ENCODE measurements around the gene CDC42EP1.
"Not testable (repeated sequence)": the region's sequence is repeated elsewhere in the genome, so short reads cannot be mapped to it uniquely, and the experiment has no call there.

CDC42EP1 gene

DNA sequence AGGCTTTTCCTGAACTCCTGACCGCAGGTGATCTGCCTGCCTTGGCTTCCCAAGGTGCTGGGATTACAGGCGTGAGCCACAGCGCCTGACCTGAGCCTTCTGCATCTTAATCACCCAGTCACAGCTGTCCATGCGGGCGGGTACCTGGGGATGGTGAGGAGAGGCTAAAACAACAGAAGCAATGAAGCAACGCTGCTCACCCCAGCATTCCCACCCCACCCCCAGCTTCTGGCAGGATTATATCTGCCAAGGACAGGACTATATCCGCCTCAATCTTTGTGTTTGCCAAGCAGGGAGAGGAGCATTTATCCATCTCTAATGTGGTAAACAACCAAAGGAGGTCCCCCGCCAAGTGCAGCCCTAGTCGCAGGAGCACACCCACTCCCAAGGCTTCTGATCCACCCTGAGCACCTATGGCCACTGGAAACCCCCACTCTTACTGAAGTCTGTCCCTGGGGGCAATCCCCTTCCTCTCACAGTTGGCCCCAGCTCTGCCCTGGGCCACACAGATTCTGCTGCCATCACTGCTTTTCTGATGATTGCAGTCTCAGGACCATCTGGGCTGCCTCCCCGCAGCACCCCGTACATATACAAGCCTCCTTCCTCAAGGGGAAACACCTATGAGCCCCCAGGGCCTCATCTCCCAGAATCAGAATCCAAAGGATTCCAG lies 28.4 kb downstream of the CDC42EP1 start:
- DNase-seq = no peak

DNA sequence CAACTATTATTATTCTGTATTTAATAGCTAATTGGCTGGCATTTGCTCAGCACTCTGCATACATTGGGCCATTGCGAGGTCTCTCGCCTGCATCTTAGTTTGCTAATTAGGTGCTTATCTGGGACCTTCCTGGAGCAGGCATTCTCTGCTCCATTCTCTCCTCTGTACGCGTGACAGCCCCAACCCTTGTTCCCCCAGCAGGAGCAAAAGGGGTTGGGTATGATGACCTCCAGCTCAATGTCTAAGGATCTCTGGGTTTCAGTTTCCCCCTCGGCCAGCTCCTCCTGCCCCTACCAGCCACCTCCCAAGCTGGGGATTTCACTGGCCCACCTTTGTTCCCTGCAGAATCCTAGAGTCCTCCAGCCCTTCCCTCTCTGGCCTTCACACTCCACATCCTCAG lies 29.4 kb downstream of the CDC42EP1 start:
- no peak for DNase-seq

DNA sequence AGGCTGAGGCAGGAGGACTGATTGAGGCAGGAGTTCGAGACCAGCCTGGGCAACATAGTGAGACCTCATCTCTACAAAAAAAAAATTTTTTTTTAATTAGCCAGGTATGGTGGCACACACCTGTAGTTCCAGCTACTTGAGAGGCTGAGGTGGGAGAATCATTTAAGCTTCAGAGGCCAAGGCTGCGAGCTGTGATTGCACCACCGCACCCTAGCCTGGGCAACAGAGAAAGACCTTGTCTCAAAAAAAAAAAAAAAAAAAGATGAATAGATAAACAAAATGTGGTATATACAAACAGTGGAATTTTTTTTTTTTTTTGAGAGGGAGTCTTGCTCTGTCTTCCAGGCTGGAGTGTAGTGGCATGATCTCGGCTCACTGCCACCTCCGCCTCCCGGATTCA lies 30.8 kb downstream of the CDC42EP1 start:
- not testable (repeated sequence) for DNase-seq

GRCh38 chr22:37591823-37592404 lies 31.6 kb downstream of the CDC42EP1 start:
- DNase-seq = no peak

DNA sequence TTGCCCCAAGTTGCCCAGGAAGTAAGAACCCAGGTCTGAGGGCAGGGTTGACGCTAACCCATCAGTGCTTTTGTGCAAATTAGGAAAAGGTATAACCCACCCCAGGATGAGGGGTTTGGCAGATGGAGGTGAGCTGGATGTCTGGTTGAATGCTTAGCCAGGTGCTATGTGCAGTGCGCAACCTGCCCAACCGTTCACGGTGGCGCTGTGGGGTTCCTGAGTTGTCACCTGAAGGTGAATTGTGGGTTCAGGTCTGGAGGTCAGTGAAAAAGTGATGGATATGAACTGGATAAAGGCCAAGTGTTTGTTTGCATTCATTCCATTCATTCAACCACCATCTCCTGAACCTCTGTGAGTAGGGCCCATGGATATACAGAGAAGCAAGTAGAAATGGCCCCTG lies 34.0 kb downstream of the CDC42EP1 start:
- no peak for DNase-seq

DNA sequence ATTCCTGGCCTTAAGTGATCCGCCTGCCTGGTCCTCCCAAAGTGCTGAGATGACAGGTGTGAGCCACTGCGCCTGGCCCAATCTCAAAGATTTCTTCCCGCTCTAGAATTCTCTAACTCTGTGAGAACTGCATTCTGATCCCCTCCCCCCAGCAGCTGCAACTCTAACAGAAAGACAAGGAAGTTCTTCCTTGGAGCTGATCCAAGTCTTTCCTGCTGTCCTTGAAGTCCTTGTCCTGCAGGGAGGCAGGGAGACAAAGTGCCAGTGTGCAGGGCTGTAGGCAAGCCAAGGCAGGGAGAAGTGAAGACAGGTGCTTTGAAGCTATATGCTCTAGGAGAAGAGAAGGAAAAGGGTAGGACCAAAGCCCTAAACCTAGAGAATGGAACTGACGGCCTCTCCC lies 38.9 kb downstream of the CDC42EP1 start:
- DNase-seq = no peak

DNA sequence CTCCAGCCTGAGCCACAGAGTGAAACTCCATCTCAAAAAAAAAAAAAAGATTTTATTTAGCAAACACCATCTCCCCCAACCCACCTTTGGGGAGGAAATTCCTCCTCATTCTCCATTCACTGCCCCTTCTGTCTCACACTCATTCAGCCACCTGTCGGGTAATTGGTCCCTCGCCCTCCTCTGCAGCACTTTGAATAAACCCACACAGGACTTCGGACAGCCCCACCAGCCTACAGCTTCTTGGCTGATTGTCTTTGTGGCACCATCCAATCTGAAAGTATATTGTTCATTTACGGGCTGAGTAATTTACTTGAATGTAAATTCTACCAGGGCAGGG lies 40.9 kb downstream of the CDC42EP1 start:
- no peak for DNase-seq

- DNase-seq = no peak
Observed at GRCh38 chr22:37601540-37602442, 41.5 kb downstream of the CDC42EP1 start.

DNA sequence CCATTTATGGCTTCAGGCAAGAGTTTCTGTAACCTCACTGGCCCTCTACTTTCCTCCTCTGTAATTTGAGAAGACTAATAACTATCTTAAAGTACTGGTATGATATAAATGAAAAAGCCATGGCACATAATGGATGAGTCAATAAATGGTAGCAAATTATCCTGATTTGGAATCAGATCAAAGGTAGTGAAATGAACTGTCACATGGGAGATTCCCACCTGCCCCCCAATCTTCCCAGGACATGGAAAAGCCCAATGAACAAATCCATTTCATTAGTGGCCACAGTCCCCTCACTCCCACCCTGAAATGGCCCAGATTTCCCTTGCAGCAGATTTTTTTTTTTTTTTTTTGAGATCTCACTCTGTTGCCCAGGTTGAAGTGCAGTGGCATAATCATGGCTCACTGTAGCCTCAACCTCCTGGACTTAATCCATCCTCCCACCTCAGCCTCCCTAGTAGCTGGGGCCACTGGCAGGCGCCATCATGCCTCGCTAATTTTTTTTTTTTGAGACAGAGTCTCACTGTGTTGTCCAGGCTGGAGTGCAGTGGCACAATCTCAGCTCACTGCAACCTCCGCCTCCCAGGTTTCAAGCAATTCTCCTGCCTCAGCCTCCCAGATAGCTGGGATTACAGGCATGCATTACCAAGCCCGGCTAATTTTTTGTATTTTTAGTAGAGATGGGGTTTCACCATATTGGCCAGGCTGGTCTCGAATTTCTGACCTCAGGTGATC lies 42.4 kb downstream of the CDC42EP1 start:
- DNase-seq = not testable (repeated sequence)

DNA sequence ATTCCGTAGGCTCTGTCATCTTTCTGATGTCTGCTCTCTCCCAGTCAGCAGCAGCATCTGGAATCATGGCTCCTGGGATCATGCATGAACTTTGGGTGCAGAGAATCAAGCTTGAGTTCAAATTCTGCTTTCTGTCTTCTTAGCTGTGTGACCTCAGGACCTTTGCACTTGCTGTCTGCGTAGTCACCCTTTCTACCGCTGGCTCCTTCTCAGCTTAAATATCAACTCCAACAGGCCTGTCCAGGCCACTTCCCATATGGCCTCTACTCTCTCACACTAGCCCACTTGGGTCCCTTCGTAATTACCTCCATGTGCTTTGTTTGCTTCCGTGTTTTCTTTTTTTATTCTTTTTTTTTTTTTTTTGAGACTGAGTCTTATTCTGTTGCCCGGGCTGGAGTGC lies 43.8 kb downstream of the CDC42EP1 start:
- no peak for DNase-seq

DNA sequence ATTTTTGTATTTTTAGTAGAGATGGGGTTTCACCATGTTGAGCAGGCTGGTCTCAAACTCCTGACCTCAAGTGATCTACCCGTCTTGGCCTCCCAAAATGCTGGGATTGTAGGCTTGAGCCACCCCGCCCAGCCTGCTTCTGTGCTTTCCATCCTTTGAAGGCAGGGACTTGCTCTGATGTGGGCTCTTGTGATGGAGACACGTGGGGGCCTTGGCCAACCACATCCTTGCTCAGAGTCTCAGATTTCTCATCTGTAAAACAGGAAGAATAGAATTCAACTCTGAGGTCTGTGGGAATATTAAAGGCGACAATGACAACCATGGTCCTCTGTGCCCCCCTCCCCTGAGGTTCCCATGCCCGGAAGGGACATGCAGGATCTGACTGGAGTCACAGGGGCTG lies 44.6 kb downstream of the CDC42EP1 start:
- DNase-seq = peak; percentile 32 to 41

GRCh38 chr22:37607010-37607934 lies 47.0 kb downstream of the CDC42EP1 start:
- peak; percentile 90 for DNase-seq

DNA sequence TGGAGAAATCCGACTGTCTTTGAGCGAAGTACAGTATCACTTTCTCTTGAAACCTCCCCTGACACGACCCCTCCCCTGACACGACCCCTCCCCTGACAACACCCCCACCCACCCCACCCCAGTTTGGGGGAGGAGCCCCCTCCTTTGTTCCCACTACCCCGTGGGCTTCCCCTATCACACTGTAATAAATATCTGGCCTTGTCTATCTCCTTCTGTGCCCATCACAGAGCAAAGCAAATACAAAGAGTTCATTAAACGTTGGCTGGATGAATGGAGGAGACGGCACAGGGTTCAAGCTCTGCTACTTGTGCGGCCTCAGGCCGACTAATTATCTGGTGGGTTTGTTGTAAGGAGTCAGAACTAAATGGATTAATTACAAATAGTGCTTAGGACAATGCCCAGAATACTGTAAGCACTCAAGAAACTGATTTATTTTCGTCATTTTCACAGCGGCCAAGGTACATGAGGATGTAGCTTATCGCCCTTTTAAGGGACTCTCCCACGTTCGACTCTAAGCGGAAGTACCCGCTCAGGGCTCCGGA lies 47.7 kb downstream of the CDC42EP1 start:
- no peak for DNase-seq

DNA sequence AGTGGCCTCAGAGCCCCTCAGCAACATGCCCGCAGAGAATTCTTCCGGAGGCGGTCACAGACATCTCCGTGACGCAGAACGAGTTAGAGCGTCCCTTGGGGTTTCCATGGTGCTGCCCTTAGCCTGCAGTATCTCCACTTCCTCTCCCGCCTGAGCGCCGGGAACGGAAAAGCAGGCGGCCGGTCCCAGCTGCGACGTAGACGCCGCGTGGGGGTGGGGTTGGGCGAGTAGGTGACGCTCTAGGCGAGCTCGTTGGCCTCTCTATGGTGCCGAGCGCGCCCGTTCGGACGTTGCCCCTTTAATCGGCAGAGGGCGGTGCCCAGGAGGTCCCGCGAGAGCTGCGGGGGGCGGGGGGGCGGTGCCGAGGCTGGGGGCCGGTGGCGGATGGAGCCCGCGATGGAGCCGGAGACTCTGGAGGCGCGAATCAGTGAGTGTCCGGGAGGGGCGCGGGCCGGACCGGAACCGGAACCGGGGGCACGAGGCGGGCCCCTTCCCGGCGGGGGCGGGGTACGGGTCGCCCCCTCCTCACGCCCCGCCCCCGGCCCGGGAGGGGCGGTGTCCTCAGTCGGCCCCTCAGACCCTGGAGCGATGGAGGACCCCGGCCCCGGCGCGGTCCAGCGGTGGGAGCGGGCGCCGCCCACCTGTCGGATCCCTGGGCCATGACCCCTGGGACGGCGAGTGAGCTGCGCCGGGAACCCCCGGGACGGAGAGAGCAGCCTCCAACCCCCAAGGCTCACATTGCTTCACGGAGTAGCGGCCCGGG lies 48.4 kb downstream of the CDC42EP1 start, which contains the start of gene GGA1:
GGA1 (plus strand) TSS at position 358 of the 763 bp plus-strand sequence; CDS start at position 385, 27 bp downstream.
- peak; percentile 92 to 94 for DNase-seq

- DNase-seq = no peak
Observed at GRCh38 chr22:37609240-37610152, 49.2 kb downstream of the CDC42EP1 start.

- DNase-seq = not testable (repeated sequence)
Observed at GRCh38 chr22:37610153-37610475, 49.8 kb downstream of the CDC42EP1 start.

DNA sequence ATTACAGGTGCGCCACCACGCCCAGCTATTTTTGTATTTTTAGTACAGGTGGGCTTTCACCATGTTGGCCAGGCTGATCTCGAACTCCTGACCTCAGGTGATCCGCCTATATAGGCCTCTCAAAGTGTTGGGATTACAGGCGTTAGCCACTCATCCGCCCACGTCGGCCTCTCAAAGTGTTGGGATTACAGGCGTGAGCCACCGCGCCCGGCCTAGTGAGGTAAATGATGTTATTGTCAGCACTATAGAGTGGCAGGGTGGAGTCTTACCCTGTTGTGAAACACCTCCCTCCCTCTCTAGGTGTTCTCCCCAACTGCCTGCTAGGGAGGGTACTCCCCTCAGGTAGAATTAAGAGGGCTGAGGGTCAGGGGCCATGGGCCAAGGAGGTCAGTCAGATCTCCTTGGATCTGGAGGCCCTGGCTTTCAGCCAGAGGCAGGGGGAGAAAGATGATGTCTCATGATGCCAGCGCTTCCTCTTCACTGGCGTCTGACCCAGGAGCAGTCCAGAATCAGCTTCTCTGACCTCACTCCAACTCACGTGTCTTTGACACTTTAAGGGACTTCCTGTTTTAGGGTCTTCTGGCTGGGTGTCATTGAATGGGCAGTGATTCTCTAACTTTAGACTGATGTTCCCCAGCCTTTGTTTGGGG lies 50.3 kb downstream of the CDC42EP1 start:
- no peak for DNase-seq

DNA sequence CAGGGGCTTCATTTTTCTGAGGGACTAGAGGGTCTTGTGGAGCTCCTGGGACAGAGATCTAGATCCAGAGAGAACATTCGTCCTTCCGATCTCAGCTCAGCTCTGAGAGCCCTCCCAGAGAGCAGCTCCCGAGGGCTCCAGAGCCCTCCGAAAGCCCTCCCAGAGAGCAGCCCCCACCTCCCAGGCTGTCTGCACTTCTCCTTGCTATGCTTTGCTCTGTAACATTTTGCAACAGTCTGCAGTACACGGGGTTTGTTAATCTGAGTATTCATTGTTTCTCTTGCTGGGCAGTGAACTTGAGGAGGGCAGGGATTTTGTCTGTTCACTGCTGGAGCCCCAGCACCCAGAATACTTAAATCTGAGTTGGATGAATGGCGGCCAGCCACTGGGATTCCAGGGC lies 50.9 kb downstream of the CDC42EP1 start:
- DNase-seq = no peak

All from activated CD4-positive, alpha-beta T cell treated with anti-CD3 and anti-CD28 coated beads, Interleukin-2, amount 50 U/mL, for 4 hours (primary cell).